LNCAP (cell line): ENCODE data around the gene PTGER2.
A peak's percentile ranks its signal among the peaks of the same experiment; 100 is the strongest.

ENCODE experiments used
- TF ChIP-seq, protein P1 (sequence below): fragments of 450-650 bp; IDR thresholded peaks from 2 replicates; pipeline ENCODE4 v1.5.1; 2017; ENCODE audit warnings: mild to moderate bottlenecking

Gene PTGER2

DNA sequence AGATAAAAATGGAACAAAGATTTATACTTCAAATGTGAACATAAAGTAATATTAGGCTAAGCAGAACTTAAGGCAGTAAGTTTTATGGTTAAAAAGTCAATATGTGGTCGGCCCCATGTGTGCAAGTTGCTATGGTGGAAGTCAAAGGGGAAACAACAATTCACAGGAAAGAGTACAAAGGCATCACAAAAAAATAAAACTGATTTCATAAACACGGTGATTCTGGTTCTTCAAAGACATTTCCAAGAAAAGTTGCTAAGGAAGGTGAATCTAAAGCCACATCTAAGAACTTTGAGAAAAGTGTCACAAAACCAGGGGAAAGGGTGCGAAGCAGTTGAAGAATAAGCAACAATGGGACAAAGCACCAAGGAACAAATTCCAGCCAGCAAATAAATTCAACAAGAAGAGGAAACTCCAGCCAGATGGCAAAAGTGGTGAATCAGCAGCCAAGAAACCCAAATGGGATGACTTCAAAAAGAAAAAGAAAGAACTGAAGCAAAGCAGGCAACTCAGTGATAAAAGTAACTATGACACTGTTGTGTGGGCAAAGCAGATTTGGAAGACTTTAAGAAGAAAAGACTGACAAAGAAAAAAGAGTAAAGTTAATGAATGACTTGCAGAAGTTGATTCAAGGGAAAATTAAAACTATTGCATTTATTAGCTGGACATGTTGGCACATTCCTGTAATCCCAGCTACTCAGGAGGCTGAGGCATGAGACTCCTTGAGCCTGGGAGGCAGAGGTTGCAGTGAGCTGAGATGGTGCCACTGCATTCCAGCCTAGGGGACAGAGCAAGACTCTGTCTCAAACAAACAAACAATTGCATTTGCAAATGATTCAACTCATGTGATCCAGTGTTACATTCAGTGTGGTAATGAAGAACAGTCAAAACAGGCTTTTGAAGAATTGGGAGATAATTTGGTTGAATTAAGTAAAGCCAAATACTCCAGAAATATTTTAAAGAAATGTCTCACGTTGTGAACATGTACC, 27.2 kb upstream of the PTGER2 start:
- TF ChIP-seq, protein P1, sequence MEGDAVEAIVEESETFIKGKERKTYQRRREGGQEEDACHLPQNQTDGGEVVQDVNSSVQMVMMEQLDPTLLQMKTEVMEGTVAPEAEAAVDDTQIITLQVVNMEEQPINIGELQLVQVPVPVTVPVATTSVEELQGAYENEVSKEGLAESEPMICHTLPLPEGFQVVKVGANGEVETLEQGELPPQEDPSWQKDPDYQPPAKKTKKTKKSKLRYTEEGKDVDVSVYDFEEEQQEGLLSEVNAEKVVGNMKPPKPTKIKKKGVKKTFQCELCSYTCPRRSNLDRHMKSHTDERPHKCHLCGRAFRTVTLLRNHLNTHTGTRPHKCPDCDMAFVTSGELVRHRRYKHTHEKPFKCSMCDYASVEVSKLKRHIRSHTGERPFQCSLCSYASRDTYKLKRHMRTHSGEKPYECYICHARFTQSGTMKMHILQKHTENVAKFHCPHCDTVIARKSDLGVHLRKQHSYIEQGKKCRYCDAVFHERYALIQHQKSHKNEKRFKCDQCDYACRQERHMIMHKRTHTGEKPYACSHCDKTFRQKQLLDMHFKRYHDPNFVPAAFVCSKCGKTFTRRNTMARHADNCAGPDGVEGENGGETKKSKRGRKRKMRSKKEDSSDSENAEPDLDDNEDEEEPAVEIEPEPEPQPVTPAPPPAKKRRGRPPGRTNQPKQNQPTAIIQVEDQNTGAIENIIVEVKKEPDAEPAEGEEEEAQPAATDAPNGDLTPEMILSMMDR, result no peak

DNA sequence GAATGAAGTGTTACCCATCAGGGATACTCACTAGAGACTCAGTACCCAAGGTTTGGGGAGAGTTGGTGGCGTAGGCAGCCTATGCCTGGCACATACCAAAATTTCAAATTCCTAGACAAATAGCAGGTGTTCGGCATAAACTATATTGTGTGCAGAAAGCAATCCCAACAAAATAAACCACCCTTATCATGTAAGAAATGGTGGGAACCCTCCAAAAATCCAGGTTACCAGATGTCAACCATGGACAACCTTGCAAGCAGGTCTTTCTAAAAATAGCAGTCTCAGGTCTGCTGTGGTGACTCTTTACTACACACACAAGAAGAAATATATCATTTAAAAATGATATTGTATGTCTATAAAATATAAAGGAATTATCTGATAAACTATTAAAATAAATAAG, 17.7 kb upstream of the PTGER2 start:
- TF ChIP-seq, protein P1, result no peak

DNA sequence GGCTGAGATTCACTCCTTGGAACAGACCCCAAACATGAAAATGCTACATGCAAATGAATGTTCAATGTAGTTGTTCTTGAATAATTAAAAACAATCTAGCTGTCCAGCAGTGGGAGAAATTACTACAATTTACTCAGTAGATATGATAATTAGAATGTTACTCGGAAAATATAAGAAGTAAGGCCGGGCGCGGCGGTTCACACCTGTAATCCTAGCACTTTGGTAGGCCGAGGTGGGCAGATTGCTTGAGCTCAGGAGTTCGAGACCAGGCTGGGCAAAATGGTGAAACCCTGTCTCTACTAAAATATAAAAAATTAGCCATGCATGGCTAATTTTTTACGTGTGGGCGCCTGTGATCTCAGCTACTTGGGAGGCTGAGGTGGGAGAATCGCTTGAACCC, 15.3 kb upstream of the PTGER2 start:
- TF ChIP-seq, protein P1, result no peak

DNA sequence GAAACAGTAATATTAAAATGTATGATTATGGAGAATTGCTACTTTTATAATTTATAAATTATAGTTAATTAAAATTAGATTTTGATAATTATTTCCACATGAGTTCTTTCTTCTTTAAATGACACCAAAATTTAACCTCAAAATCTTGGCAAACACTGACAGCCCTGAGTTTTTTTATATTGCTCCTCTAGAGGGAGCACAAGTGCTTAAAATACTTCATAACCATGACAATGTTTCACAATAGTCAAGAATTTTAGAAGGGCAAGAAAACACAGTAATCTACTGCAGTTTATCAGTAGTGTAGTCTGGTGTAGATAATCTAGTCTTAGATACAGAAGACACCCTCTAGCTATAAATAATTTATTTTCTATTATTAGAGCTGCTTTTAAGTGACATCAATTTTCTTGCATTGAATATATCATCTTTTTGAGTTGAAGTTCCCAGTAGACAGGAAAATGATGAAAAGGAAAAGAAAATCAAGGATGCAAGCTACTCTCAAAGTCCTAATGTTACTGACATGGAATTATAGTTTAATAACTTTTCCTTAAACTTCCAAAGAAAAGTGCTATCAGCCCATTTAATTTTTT, 14.3 kb upstream of the PTGER2 start:
- TF ChIP-seq, protein P1, result peak; percentile 73

DNA sequence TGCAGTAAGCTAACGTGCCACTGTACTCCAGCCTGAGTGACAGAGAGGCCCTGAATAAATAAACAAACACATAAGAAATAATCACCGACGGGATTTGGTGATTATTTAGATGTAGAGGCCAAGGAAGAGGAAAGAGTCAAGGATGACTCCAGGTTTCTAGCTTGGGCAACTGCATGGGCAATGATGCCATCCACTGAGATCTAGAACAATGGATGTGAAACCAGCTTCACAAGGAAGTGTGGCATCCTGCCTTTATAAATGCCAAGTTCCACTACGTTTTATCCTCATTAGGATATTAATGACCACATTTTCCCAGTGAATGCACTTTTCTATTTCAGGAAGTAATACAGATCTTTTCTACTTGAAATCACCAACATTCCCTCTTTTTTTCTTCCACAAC, 10.9 kb upstream of the PTGER2 start:
- TF ChIP-seq, protein P1, result no peak

DNA sequence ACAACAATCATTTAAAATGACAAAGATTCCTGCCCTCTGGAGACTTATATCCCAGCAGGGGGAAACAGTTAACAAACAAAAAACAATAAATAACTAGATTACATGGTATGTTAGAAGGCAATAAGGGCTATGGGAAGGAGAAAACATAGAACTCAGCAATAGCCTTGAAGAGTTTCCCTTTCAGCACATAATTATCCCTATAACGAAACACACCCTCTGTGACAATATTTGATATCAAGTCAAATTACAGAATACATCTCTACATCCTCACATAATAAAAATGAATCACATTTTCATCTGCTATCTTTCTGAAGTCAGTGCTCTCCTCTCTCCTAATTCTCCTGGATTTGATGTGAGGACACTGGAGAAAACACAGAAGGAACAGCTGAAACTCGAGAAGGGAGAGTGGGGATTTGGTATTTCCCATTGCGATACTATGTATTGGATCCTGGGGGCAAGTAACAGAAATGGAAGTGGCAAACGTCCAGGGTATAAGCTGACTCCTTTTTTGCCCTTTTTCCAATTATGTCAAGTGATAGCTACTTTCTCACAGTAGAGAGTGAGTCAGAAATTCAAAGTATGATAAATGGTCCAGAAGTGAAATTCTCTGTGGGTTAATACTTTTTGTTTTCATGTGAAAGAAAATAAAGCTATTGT, 9.7 kb upstream of the PTGER2 start:
- TF ChIP-seq, protein P1, result no peak

DNA sequence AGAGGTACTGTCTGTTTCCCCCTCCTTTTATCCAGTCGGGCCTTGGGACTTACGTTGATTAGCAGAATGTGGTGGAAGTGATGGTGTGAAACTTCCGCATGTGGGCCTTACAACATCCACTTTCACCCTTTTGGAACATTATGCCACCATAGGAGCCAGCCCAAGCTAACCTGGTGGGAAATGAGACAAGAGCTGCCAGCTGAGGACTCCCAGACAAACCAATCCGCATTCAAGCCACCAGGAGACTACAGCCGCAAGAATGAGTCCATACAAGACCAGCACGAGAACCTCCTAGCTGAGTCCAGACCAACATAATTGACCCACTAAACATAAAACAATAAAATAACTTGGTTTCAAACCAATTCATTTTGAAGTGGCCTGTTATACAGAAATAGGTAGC, 9.1 kb upstream of the PTGER2 start:
- TF ChIP-seq, protein P1, result no peak
